ENCODE measurements around the gene CNN3.

CNN3 gene

DNA sequence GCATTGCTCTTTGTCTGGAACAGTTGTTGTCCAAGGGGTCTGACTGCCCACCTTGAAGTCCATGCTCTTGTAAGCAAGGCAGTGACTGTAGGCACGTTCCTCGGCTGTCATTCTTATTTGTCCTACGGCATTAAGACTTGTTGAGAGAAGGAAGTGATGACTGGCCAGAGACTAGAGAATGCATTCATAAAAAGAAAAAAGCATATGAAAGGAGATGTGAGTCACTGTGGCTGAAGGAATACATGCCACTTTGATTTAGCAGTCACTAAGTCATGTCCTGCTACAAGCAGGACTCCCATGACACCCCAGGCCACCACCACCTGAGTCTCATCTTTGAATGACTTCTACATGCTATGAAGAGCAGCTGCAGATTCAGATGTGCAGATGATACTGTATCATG is 50.5 kb downstream of the CNN3 start:
- TF ChIP-seq, protein P1, sequence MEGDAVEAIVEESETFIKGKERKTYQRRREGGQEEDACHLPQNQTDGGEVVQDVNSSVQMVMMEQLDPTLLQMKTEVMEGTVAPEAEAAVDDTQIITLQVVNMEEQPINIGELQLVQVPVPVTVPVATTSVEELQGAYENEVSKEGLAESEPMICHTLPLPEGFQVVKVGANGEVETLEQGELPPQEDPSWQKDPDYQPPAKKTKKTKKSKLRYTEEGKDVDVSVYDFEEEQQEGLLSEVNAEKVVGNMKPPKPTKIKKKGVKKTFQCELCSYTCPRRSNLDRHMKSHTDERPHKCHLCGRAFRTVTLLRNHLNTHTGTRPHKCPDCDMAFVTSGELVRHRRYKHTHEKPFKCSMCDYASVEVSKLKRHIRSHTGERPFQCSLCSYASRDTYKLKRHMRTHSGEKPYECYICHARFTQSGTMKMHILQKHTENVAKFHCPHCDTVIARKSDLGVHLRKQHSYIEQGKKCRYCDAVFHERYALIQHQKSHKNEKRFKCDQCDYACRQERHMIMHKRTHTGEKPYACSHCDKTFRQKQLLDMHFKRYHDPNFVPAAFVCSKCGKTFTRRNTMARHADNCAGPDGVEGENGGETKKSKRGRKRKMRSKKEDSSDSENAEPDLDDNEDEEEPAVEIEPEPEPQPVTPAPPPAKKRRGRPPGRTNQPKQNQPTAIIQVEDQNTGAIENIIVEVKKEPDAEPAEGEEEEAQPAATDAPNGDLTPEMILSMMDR (conservative IDR thresholded peaks at IDR 0.05; ENCODE audit: low read depth, low read length), result no peak
- no peak overlapping the region for H3K4me3 ChIP-seq (ENCODE audit: low read length)
- DNase-seq (ENCODE audit: low read depth), result no peak

GRCh38 chr1:94875794-94876193 is 51.1 kb downstream of the CNN3 start:
- DNase-seq (ENCODE audit: low read depth), result no peak
- no peak overlapping the region for H3K4me3 ChIP-seq (ENCODE audit: low read length)
- TF ChIP-seq, protein P1 (conservative IDR thresholded peaks at IDR 0.05; ENCODE audit: low read depth, low read length), result no peak

DNA sequence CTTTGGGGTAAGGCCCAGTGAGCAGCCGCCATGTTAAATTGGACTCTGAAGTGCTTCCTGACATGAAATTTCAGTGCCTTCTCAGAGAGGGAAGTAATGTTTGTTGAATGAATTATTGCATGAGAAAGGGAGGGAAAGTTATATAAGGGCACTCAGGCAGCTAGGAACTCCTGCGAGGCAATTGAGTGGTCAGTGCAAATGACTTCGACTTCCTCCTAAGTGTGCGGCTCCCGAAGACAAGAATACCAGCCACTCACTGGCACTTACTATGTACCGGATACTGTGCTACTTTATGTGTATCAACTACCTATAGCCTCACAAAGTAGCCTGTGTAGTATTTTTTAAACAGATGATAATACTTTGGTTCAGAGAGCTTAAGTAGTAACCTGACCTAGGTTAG is 52.5 kb downstream of the CNN3 start:
- no peak for DNase-seq (ENCODE audit: low read depth)
- H3K4me3 ChIP-seq (ENCODE audit: low read length), result no peak overlapping the region
- TF ChIP-seq, protein P1 (conservative IDR thresholded peaks at IDR 0.05; ENCODE audit: low read depth, low read length), result no peak

DNA sequence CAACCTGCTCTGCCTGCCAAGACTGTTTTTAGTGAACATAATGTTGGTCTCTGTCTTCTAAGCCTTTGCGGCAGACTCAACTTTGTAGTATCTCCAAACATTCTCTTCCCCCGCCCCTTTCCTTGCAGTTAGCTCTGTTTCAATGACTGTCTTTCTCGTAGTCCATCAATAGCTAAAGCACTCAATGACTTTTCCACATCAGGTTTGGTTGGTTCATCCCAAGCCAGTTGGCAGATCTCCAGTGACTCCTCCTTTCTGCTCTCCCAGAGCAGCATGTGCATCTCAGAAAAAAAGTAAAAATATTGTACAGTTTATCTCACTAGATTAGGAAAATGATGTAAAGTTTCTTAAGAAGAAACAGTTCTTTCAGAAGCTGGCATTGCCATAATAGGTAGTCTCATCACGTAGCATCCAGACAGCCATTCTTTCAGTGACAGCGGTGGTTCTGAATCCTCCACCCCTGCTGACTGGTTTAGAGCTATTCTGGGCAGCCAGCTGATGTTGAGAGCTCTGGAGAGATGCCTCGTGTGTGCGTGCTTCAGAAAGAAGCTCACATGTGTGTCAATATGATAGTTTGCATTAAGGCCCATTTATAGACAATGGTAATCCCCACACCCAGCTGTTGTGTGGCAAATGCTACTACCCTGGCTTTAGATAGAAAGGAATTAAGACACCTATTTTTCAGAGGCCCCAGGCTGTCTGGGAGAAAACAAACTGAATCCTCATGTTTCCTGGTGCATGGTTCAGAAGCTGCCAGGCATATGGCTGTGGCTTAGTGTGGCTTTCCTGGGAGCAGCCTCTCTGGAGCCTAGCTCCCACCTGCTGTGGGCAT is 53.2 kb downstream of the CNN3 start:
- TF ChIP-seq, protein P1 (conservative IDR thresholded peaks at IDR 0.05; ENCODE audit: low read depth, low read length), result no peak
- no peak for DNase-seq (ENCODE audit: low read depth)
- H3K4me3 ChIP-seq (ENCODE audit: low read length), result no peak overlapping the region

DNA sequence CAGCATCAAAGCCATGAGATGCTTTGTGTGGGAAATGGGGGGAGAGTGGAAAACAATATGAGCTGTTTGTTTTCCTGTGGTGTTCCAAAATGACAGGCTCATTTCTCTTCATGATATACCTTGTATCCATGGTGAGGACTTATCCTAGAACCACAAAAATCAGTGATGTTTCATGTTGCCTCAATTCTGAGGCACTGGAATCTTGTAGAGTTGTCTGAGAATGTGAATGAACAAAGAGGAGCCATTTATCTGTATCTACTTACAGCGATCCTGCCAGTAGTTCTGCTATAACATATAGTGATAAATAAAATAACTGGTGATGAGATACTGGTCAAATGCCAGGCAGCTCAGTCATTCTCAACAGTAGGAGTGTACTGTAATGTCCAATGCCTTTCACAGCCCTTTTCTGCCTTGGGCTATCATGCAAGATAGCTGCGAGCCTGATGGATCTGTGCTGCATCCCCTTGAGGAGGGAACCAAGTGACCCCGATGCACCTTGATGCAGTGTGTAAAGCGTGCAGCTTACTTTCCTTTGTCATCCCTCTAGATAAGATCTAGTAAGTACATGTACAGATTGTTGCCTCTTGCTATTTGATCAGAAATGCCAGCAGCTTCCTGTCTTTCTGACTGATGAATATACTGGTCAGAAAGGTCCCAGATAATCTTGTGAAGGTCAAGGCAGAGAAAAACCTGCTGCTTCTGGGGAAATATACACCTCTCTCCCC is 54.0 kb downstream of the CNN3 start:
- TF ChIP-seq, protein P1 (conservative IDR thresholded peaks at IDR 0.05; ENCODE audit: low read depth, low read length), result no peak
- no peak overlapping the region for H3K4me3 ChIP-seq (ENCODE audit: low read length)
- DNase-seq (ENCODE audit: low read depth), result no peak

GRCh38 chr1:94871031-94871430 is 55.9 kb downstream of the CNN3 start:
- H3K4me3 ChIP-seq (ENCODE audit: low read length), result no peak overlapping the region
- TF ChIP-seq, protein P1 (conservative IDR thresholded peaks at IDR 0.05; ENCODE audit: low read depth, low read length), result no peak
- DNase-seq (ENCODE audit: low read depth), result no peak

Data from retinal pigment epithelial cell (primary cell).